HG02970 (cell line): ENCODE measurements around the gene NES.
"Not testable (repeated sequence)": the region's sequence is repeated elsewhere in the genome, so short reads cannot be mapped to it uniquely, and the experiment has no call there.

Source experiments
- ATAC-seq: cut with Tn5 transposase; IDR thresholded peaks from one replicate; pipeline ENCODE4 v1.9.1; 2021; ENCODE audit warnings: mild to moderate bottlenecking, moderate library complexity, moderate number of reproducible peaks; ENCODE audit not compliant: unreplicated experiment, low FRiP score

NES gene

GRCh38 chr1:156648951-156649350 is 28.3 kb downstream of the NES start:
- no peak for ATAC-seq

- ATAC-seq, result no peak
Measured at GRCh38 chr1:156648496-156648895, 28.7 kb downstream of the NES start.

- no peak for ATAC-seq
Measured at GRCh38 chr1:156647351-156647750, 29.9 kb downstream of the NES start.

GRCh38 chr1:156646738-156647211 is 30.4 kb downstream of the NES start:
- ATAC-seq, result no peak

DNA sequence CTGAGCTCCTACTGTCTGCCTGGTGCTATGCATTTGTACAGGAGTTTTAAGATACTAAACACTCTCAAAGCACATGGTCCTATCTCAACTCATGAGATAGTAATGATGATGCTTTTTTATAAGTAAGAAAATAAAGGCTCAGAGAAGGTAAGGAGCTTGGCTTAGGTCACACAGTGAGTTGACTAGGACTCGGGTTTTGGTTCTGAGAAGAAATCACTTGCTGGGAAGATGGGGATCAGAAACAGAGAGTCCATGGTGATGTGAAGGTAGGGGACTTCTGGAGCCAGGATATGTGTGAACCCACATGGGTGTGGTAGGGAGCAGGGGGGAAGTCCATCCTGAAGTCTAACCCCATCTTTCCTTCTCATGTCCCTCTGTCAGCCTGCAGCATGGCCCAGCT is 31.5 kb downstream of the NES start:
- ATAC-seq, result no peak

DNA sequence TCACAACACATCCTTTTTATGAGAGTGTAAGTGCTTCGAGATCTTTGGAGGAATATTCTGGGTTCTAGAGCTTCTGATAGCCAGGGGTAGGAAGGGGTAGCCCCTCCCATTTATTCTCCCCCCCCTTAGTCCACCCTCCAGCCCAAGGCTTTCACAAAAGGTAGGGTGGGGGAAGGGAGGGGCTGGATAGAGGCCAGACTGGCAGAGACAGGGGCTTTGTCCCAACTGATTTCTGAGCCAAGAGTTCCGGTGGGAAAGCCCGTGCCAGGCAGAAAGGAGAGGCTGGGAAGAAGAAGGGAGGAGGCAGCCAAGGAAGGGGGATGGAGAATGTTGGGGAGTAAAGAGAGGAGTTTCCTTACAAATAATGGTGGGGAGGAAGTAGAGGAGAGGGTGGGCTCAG is 32.2 kb downstream of the NES start:
- no peak for ATAC-seq

- ATAC-seq, result no peak
Measured at GRCh38 chr1:156644640-156645039, 32.6 kb downstream of the NES start.

GRCh38 chr1:156644146-156644545 is 33.1 kb downstream of the NES start:
- no peak for ATAC-seq

GRCh38 chr1:156643778-156644092 is 33.5 kb downstream of the NES start:
- no peak for ATAC-seq

DNA sequence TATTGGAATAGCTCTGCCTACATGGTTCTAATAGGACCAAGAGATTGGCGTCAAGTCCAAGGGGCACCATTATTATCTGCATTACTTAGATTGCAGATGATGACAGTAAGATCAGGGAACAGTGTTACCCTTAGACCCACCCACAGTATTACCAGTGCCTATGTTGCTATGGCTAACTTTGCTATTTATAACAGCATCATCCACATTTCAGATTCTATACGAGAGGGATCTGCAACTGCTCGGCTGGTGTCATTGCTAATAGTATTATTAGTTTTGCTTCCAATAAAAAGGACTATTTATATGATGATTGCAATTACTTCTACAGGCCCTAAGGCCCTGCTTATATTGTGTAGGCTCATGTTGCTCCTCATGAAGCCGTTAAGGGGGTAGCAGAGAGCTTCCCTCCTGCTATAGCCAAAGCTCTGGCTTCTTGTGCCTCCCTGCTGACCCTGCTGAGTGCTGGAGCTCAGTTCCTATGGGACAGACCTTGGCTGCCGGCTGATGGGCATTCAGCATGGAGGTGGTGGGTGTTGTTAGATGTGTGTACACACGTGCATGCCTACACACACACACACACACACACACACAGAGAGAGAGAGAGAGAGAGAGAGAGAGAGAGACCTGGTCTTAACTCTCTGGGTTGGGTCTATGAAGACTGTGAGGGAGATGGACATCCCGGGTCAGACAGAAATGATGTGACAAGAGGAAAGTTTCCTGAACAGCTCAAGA is 34.0 kb downstream of the NES start:
- no peak for ATAC-seq

DNA sequence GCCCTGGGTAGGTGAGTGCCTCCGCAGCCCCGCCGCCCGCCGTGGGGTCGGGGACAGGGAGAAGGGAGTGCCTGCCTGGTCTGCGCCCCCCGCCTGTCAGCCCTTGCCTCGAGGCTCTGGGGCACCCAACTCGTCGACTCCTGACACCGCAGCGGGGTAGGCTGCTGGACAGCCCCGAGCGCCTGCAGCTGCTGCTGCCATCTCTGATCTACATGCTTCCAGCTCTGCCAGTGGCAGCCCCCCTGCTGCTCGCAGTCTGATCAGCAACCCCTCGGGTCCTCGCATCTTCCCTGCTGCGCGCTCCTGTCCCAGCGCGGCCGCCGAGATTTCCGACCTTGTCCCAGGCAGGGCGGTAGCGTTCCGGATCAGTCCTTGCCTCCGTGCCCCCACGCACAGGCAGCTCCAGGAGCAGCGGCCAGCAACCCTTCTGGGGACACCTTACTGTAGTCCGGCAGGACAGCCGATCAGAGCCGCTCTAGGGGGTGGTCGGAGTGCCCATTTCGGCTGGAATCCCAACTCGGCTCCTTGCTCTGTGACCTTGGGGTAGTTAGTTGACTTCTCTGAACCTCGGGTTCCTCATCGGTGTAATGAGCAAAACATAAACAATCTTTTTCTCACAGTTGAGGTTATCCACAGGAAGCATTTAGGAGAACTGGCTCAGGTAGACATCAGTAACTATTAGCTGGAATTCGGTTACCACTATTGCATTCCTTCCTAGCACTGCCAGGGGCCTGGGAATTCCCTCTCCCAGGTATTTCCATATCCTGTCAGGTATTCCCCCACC is 34.8 kb downstream of the NES start:
- no peak for ATAC-seq

DNA sequence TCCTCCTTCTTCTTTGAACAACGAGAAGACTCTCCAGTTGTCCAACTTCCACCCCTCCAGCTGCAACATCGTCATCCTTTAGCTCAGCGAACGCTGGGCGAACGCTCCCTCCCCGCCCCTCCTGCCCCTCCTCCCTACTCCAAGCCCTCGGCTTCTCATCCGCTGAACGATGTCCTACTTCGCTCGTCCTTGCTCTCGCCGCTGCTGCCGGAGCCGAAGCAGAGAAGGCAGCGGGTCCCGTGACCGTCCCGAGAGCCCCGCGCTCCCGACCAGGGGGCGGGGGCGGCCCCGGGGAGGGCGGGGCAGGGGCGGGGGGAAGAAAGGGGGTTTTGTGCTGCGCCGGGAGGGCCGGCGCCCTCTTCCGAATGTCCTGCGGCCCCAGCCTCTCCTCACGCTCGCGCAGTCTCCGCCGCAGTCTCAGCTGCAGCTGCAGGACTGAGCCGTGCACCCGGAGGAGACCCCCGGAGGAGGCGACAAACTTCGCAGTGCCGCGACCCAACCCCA is 35.4 kb downstream of the NES start, which contains the start of gene BCAN:
BCAN (plus strand) TSS at position 357 of the 504 bp plus-strand sequence. CDS start 3,938 bp downstream, outside the sequence.
- no peak for ATAC-seq

DNA sequence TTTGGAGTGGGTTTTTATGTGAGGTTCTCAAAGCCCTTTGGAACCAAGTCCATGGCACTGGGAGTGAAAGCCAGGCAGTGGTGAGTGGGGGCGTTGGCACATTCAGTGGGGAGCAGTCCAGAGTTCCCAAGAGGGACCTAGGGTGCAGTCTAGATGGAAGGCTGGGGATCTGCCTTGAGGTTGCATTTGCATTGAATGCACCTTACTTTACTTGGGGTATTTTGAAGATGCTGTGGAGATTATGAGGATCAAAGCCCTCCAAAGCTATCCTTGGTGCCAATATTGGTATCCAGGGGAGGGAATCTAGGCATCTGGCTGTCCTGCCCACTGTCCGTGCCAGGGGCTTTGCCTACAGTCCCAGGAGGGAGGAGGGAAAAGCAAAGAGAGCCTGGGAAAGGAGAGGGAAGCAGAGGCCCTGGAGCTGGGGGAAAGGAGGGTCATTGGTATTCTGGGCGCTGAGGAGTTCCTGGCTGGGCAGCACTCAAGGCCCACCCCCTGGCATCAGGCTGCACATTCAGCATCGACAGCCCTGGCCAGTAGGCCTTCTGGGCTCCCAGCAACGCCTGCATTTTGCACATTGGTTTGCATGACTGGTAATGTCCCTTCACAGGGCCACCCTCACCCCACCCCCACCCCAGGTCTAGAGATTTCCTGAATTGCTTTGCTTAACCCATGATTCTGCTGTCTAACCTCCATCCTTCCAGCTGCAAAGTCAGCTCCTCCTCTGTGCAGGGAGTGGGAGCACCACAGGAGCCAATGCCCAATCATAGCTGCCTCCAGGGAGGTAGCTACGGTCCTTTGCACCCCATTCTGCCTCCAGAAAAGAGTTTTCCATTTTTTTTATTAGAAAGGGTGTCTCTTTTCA is 36.1 kb downstream of the NES start:
- no peak for ATAC-seq

GRCh38 chr1:156639601-156640101 is 37.6 kb downstream of the NES start:
- no peak for ATAC-seq

GRCh38 chr1:156638189-156638985 is 38.8 kb downstream of the NES start:
- ATAC-seq, result no peak

- no peak for ATAC-seq
Measured at GRCh38 chr1:156632355-156632754, 44.9 kb downstream of the NES start.

GRCh38 chr1:156631152-156631551 is 46.1 kb downstream of the NES start:
- not testable (repeated sequence) for ATAC-seq

- ATAC-seq, result no peak
Measured at GRCh38 chr1:156629823-156630449, 47.3 kb downstream of the NES start.

DNA sequence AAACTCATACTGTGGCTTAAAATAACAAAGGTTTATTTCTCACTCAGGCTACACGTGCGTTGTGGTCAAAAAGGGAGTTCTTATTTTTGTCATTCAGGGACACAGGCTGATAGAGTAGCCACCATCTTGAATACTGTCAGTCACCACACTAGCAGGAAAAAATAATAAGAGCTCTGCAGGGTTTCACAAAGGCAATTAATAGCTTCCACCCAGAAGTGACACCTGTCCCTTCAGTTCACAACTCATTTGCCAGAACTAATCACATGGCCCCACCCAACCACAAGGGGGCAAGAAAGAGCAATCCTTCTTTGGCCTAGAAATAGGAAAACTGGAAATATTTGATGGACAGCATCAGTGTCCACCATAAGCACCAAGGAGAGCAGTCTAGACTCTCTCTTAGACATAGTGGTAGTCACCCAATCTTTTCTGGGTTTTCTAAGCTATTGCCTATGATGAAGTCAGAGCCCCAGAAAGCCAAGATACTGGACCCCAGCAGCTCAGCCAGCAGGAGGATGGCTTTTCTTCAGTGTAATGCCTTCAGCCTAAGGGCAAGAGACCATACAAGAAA is 49.8 kb downstream of the NES start:
- no peak for ATAC-seq
